ENCODE results near the gene SLC6A9.

Gene SLC6A9

DNA sequence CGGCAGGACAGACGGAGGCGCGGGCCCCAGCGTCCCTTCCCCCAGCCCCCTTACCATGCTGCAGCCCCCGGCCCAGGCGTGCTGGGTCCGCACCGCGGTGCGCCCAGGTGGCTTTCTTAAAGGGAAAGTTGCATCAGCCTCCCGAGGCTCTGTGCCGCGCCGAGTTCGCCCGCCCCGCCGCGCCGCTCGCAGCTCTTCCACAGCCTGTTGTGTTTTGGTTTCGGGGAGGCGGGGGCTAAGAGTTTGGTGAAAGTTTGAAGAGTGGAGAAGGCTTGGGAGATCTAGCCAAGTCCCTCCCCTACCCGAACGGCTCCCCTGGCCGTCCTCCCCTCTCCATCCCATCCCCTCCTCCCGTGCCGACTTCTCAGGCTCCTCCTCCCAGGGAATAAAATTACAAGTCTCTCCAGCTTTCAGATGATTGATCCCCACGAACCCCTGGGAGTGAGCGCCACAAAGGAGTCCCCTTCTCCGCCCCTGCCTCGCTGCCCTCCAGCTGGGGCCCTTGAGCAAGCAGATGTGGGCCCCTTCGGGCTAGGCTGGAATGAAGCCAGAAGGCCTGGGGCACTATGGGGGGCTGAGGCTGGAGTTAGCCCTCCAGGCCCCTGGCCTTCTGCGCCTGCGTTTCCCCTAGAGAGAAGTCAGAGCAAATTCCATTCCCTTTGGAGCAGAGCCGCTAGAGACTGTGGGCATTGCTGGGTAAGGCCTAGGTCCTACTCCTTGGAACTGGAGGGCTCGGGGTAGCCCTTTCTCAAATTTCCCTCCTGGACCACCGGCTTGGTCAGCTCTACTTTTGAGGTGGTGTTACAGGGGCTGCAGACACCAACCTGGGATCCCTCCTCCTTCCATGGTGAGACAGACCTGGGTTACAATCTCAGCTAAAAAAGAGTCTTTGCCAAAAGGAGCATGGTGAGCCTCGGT lies at the start of gene SLC6A9:
Gene SLC6A9 (minus strand): TSS at position 211 of the 918 bp plus-strand sequence. CDS start 7,185 bp downstream, outside the sequence.
- in situ Hi-C loops (cut with HindIII; ENCODE audit: low pct_ligation_motif_present, low sequenced_read_pairs) = no loop called here
- no peaks in the 10 kb centered on the region for H3K36me3 ChIP-seq (replicated peaks)
- no peaks in the 10 kb centered on the region for H3K27me3 ChIP-seq (replicated peaks)
- H3K27ac ChIP-seq = peak within 1 kb of the TSS; percentile 86
- TF ChIP-seq, protein P1, sequence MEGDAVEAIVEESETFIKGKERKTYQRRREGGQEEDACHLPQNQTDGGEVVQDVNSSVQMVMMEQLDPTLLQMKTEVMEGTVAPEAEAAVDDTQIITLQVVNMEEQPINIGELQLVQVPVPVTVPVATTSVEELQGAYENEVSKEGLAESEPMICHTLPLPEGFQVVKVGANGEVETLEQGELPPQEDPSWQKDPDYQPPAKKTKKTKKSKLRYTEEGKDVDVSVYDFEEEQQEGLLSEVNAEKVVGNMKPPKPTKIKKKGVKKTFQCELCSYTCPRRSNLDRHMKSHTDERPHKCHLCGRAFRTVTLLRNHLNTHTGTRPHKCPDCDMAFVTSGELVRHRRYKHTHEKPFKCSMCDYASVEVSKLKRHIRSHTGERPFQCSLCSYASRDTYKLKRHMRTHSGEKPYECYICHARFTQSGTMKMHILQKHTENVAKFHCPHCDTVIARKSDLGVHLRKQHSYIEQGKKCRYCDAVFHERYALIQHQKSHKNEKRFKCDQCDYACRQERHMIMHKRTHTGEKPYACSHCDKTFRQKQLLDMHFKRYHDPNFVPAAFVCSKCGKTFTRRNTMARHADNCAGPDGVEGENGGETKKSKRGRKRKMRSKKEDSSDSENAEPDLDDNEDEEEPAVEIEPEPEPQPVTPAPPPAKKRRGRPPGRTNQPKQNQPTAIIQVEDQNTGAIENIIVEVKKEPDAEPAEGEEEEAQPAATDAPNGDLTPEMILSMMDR (IDR thresholded peaks at IDR 0.05; ENCODE audit: low read depth, low read length, missing control alignments) = no peak
- H3K4me3 ChIP-seq (ENCODE audit: low read depth, low read length) = peak within 1 kb of the TSS; percentile 74
- DNase-seq = peak; percentile 63

DNA sequence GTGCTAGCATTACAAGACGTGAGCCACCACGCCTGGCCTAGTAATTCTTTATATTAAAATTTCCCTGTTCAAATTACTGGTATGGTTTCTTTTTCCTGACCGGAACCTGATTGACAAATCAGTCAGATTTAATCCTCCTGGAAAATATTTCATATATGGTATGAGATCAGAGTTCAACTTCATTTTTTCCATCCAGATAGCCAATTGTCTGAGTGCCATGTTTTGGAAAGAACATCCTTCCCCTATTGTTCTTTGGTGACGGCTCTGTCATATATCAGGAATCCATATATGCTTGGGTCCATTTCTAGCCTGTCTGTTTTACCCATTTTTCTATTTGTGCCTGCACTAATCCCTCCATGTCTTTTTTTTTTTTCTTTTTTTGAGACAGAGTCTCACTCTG lies 48.3 kb upstream of the SLC6A9 start:
- H3K36me3 ChIP-seq (replicated peaks) = no peaks in the 10 kb centered on the region
- H3K27ac ChIP-seq = no peak overlapping the region
- no peak for DNase-seq
- in situ Hi-C loops (cut with HindIII; ENCODE audit: low pct_ligation_motif_present, low sequenced_read_pairs) = no loop called here
- no peak overlapping the region for H3K4me3 ChIP-seq (ENCODE audit: low read depth, low read length)
- TF ChIP-seq, protein P1 (IDR thresholded peaks at IDR 0.05; ENCODE audit: low read depth, low read length, missing control alignments) = no peak
- H3K27me3 ChIP-seq (replicated peaks) = no peaks in the 10 kb centered on the region

DNA sequence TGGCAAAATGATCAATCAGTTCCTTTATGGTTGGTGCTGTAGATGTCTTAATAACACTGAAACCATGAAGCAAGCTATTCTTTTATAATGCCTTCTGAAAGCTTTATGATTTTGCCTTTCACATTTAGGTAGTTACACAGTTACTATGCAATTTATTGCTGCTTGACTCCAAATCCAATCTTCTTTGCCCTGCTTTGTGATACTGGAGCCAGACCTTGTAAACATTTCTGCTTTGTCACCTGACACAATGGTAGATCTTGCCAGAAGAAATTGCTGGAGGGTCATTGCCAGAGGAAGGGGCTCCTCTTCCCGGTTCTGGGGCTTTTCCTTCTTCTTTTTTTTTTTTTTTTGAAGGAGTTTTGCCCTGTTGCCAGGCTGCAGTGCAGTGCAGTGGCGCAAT lies 46.8 kb upstream of the SLC6A9 start:
- in situ Hi-C loops (cut with HindIII; ENCODE audit: low pct_ligation_motif_present, low sequenced_read_pairs) = no loop called here

DNA sequence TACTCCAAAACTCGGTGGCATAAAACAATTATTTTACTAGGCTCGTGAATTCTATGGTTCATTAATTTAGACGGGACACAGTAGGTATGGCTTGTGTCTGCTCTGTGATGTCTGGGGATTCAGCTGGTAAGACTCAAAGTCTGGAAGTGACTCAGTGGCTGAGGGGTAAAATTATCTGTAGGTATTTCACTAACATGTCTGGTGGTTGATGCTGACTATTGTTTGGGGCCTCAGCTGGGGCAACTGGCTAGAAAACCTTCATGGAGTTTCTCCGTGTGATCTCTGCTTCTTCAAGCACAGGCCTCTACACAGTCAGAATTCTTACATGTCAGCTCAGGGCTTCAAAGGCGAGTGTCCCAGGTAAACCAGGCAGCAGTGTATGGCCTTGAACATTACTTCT lies 46.2 kb upstream of the SLC6A9 start:
- H3K27ac ChIP-seq = no peak overlapping the region
- peak; percentile 12 for DNase-seq
- no peak overlapping the region for H3K4me3 ChIP-seq (ENCODE audit: low read depth, low read length)
- TF ChIP-seq, protein P1 (IDR thresholded peaks at IDR 0.05; ENCODE audit: low read depth, low read length, missing control alignments) = no peak
- in situ Hi-C loops (cut with HindIII; ENCODE audit: low pct_ligation_motif_present, low sequenced_read_pairs) = no loop called here
- H3K27me3 ChIP-seq (replicated peaks) = no peaks in the 10 kb centered on the region
- H3K36me3 ChIP-seq (replicated peaks) = no peaks in the 10 kb centered on the region

More for the DNA sequence above, 46.8 kb upstream of the SLC6A9 start:
- Histone ChIP-seq H3K27me3 (replicated peaks) (no peaks in the 10 kb centered on the region), H3K27ac (no peak overlapping the region), H3K4me3 (ENCODE audit: low read depth, low read length) (no peak overlapping the region), H3K36me3 (replicated peaks) (no peaks in the 10 kb centered on the region)
- no peak for DNase-seq
- TF ChIP-seq, protein P1 (IDR thresholded peaks at IDR 0.05; ENCODE audit: low read depth, low read length, missing control alignments) = no peak

DNA sequence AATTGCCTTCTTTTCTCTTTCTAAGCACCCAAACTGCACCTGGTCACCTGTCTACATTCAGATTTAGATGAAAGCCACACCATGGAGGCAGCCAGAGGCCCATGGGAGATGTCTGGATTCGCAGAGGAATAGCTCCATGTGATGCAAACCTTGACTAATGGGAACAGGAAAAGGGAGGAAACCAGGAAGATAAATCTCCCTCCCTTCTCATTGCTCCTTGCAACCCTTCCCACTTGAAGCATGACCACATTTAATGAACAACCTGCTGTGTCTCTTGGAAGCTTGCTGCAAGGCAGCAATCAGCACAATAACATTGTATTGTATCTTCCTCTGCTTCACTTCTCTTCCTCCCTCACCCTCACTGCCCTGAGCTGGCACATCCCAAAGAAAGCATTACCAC lies 44.8 kb upstream of the SLC6A9 start:
- Histone ChIP-seq H3K36me3 (replicated peaks) (no peaks in the 10 kb centered on the region), H3K27me3 (replicated peaks) (no peaks in the 10 kb centered on the region), H3K27ac (no peak overlapping the region), H3K4me3 (ENCODE audit: low read depth, low read length) (no peak overlapping the region)
- TF ChIP-seq, protein P1 (IDR thresholded peaks at IDR 0.05; ENCODE audit: low read depth, low read length, missing control alignments) = no peak
- DNase-seq = no peak
- in situ Hi-C loops (cut with HindIII; ENCODE audit: low pct_ligation_motif_present, low sequenced_read_pairs) = no loop called here

Measured in brain microvascular endothelial cell (primary cell).